Measurements from ENCODE around the gene MEF2D. TPM values are rescaled to one million over a fixed set of nuclear protein-coding genes. Genes with fewer than 3 reads are reported as not detected.

Gene MEF2D
- total RNA-seq, 4 donors from 2014 or later: 26.4 to 80.6 (median 32.0) TPM

GRCh38 chr1:156474966-156475365, 25.6 kb downstream of the MEF2D start:
- peaks cover 59 to 78% of the 10 kb centered on the region in 2 donors for H3K36me3 ChIP-seq

GRCh38 chr1:156471496-156472490, 28.8 kb downstream of the MEF2D start:
- intact Hi-C loops (cut with DNase I): no loop called here
- peak; percentile 40 to 46 for DNase-seq

More at GRCh38 chr1:156474966-156475365, 25.6 kb downstream of the MEF2D start:
- Histone ChIP-seq H3K27me3 (no peaks in the 10 kb centered on the region), H3K4me1 (peaks cover 9 to 28% of the 10 kb centered on the region in 2 donors), H3K27ac (no peak overlapping the region), H3K4me3 (replicated peaks in 1 of 3) (no peak overlapping the region), H3K9me3 (no peaks in the 10 kb centered on the region)
- 89 to 90% methylated on average over 7 of the region's 7 CpGs for WGBS, 2 donors
- intact Hi-C loops (cut with DNase I): no loop called here
- no peak for DNase-seq
- TF ChIP-seq CTCF (IDR thresholded peaks at IDR 0.05) (no peak), POLR2A (IDR thresholded peaks at IDR 0.05) (no peak)

GRCh38 chr1:156470473-156470872, 30.1 kb downstream of the MEF2D start:
- no peak overlapping the region for H3K4me3 ChIP-seq (replicated peaks in 1 of 3)

More at GRCh38 chr1:156471496-156472490, 28.8 kb downstream of the MEF2D start:
- Histone ChIP-seq H3K9me3 (no peaks in the 10 kb centered on the region), H3K27ac (peak overlapping the region; percentile 26 to 66 (median 63)), H3K27me3 (no peaks in the 10 kb centered on the region), H3K4me3 (replicated peaks in 1 of 3) (no peak overlapping the region), H3K36me3 (peaks cover 68 to 84% of the 10 kb centered on the region in 2 donors), H3K4me1 (peaks cover 0 to 11% of the 10 kb centered on the region in 2 donors)
- WGBS, 2 donors: 63 to 79% methylated on average over 6 to 9 of the region's 9 CpGs
- TF ChIP-seq POLR2A (IDR thresholded peaks at IDR 0.05): no peak
- no peak for TF ChIP-seq CTCF (IDR thresholded peaks at IDR 0.05)

GRCh38 chr1:156468693-156469345, 31.8 kb downstream of the MEF2D start:
- no peaks in the 10 kb centered on the region for H3K27me3 ChIP-seq
- peaks cover 42 to 63% of the 10 kb centered on the region in 2 donors for H3K36me3 ChIP-seq
- intact Hi-C loops (cut with DNase I): no loop called here
- DNase-seq: no peak
- no peak overlapping the region for H3K27ac ChIP-seq
- TF ChIP-seq POLR2A (IDR thresholded peaks at IDR 0.05): no peak
- no peak for TF ChIP-seq CTCF (IDR thresholded peaks at IDR 0.05)
- no peak overlapping the region for H3K4me3 ChIP-seq (replicated peaks in 1 of 3)
- H3K4me1 ChIP-seq: peaks cover 18 to 40% of the 10 kb centered on the region in 2 donors
- no peaks in the 10 kb centered on the region for H3K9me3 ChIP-seq
- 88 to 91% methylated on average over 5 to 6 of the region's 6 CpGs for WGBS, 2 donors

More at GRCh38 chr1:156470473-156470872, 30.1 kb downstream of the MEF2D start:
- whole genome bisulfite sequencing, 2 donors: 94 to 100% methylated on average over 1 of the region's 1 CpG
- no peak overlapping the region for H3K27ac ChIP-seq
- H3K9me3 ChIP-seq: no peaks in the 10 kb centered on the region
- H3K36me3 ChIP-seq: peaks cover 59 to 77% of the 10 kb centered on the region in 2 donors
- intact Hi-C loops (cut with DNase I): no loop called here
- H3K4me1 ChIP-seq: peaks cover 3 to 23% of the 10 kb centered on the region in 2 donors
- no peaks in the 10 kb centered on the region for H3K27me3 ChIP-seq
- DNase-seq: no peak
- TF ChIP-seq POLR2A (IDR thresholded peaks at IDR 0.05) (no peak), CTCF (IDR thresholded peaks at IDR 0.05) (no peak)
